Psoas muscle (tissue), 8 donors: Measurements from ENCODE around the gene CUX1. TPM values are rescaled to one million over a fixed set of nuclear protein-coding genes. Genes with fewer than 3 reads are reported as not detected.

Source experiments
- ATAC-seq, 4 donors: fragments of 200-7000 bp; cut with Tn5 transposase; one replicate each; pipeline ENCODE4 v1.9.1; 2020; ENCODE audit warnings: moderate library complexity in 3 of 4, mild to moderate bottlenecking in 2 of 4
- DNase-seq, 2 donors: peaks; one replicate each; pipeline ENCODE4 v3.0.0-alpha.2; 2020
- H3K27ac ChIP-seq: fragments of 200-600 bp; one replicate; pipeline ENCODE4 v1.8.0; 2022
- H3K27me3 ChIP-seq, 3 donors: fragments of 200-600 bp in 1 of 3; one replicate each; pipeline versions ENCODE4 v1.6.1 to v1.8.0; 2013 to 2022; ENCODE audit warnings: low read length in 2 of 3, mild to moderate bottlenecking in 2 of 3, moderate library complexity in 1 of 3; ENCODE audit not compliant: insufficient read depth in 3 of 3
- H3K36me3 ChIP-seq, 2 donors: fragments of 200-600 bp in 1 of 2; one replicate each; pipeline versions ENCODE4 v1.6.1 to v1.8.0; 2013 to 2022; ENCODE audit warnings: low read depth in 1 of 2, mild to moderate bottlenecking in 1 of 2, moderate library complexity in 1 of 2; ENCODE audit not compliant: insufficient read depth in 1 of 2
- H3K4me1 ChIP-seq: fragments of 200-600 bp; one replicate; pipeline ENCODE4 v1.8.0; 2022
- H3K4me3 ChIP-seq: fragments of 200-600 bp; one replicate; pipeline ENCODE4 v1.8.0; 2022; ENCODE audit warnings: mild to moderate bottlenecking
- H3K9me3 ChIP-seq: fragments of 200-600 bp; one replicate; pipeline ENCODE4 v1.8.0; 2022
- CTCF ChIP-seq: fragments of 200-600 bp; IDR thresholded peaks from one replicate; pipeline ENCODE4 v1.8.0; 2022; ENCODE audit warnings: antibody characterized with exemption
- WGBS, 3 donors: extraction: QIAGEN DNeasy Blood & Tissue Kit; methylation state at CpG; one replicate each; pipeline versions ENCODE4 v1.1.6 to v1.1.7; 2013; 5-methylcytosine and 5-hydroxymethylcytosine counted together
- intact Hi-C, 2 donors: fragments of 100-400 bp; cut with DNase I; formaldehyde crosslinking; loops; one replicate each; pipeline versions ENCODE4 v1.11.0 to v1.14.2; 2022
- polyA plus RNA-seq, 3 donors: library from polyadenylated mRNA; stranded (reverse); fragments of 200-250 nt; gene quantifications; one replicate each; pipeline ENCODE4 v1.2.3, GENCODE V29; 2013
- total RNA-seq, 4 donors: library from RNA; stranded (reverse); fragmentation: NEBNext Ultra II Directional in 2 of 4; extraction: Animal tissue kit (Norgen Biotek cat#: 25700) in 2 of 4; gene quantifications; one replicate each; pipeline versions ENCODE4 v1.2.1 to v1.2.4, GENCODE V29; 2021 to 2023
- donor health status: healthy with polysubstance abuse.
- donor health status: DM: no; HTN: no; CAD: no; lungs with moderate emphysema.
- donor health status: Bipolar disorder and iron deficiency.
- donor health status: healthy.
- donor health status: DM: yes; HTN: yes; CAD: no.
- donor health status: DM: no; HTN: no; CAD: no.
- donor health status: DM: no; HTN: no; CAD: no.
- donor health status: DM: yes; HTN: yes; CAD: no.

Gene CUX1
- total and polyA plus RNA-seq, 7 donors, result 12.5 to 95.6 (median 72.4) TPM

- H3K4me3 ChIP-seq, result no peak overlapping the region
- H3K4me1 ChIP-seq, result no peaks in the 10 kb centered on the region
- no peaks in the 10 kb centered on the region for H3K9me3 ChIP-seq
- peaks cover 0 to 63% of the 10 kb centered on the region in 2 donors for H3K36me3 ChIP-seq
- DNase-seq (no peak), ATAC-seq (no peak)
- H3K27me3 ChIP-seq, result no peaks in the 10 kb centered on the region
- H3K27ac ChIP-seq, result no peak overlapping the region
- intact Hi-C loops, result no loop called here
- TF ChIP-seq CTCF, result no peak
- WGBS, 3 donors, result 88 to 96% (median 95%) methylated on average over 7 of the region's 7 CpGs
Observed at GRCh38 chr7:102115181-102115580, 297.8 kb downstream of the CUX1 start.

DNA sequence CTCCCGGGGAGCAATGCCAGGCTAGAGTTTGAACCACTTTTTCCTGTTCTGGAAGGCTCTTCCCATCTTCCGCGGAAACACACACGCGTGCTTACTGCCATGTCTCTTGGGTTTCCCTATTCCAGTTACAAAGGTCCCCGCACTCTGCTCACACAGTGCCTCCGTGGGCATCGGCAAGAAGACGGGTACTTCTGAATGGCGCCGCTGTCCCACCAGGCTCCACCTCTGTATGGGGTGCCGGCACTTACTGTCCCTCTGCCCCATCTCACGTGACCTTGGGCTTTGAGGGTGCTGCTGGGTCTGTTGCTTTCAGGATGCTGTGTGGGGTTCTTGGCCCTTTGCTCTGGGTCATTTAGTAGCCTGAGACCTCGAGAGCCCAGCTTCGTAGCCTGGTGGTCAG lies 298.5 kb downstream of the CUX1 start:
- intact Hi-C loops, result no loop called here
- WGBS, 3 donors, result 95 to 96% (median 96%) methylated on average over 15 of the region's 15 CpGs
- H3K36me3 ChIP-seq, result peaks cover 0 to 59% of the 10 kb centered on the region in 2 donors
- H3K9me3 ChIP-seq, result no peaks in the 10 kb centered on the region
- H3K4me3 ChIP-seq, result no peak overlapping the region
- no peaks in the 10 kb centered on the region for H3K4me1 ChIP-seq
- H3K27ac ChIP-seq, result no peak overlapping the region
- no peak for TF ChIP-seq CTCF
- no peak for DNase-seq
- no peaks in the 10 kb centered on the region for H3K27me3 ChIP-seq
- no peak for ATAC-seq

- 76 to 88% (median 88%) methylated on average over 6 of the region's 6 CpGs for WGBS, 3 donors
- H3K27ac ChIP-seq, result no peak overlapping the region
- no peak for TF ChIP-seq CTCF
- peaks cover 0 to 49% of the 10 kb centered on the region in 2 donors for H3K36me3 ChIP-seq
- H3K4me1 ChIP-seq, result no peaks in the 10 kb centered on the region
- H3K4me3 ChIP-seq, result no peak overlapping the region
- no peak for DNase-seq
- no peaks in the 10 kb centered on the region for H3K9me3 ChIP-seq
- intact Hi-C loops, result no loop called here
- H3K27me3 ChIP-seq, result no peaks in the 10 kb centered on the region
- no peak for ATAC-seq
Observed at GRCh38 chr7:102117743-102118142, 300.3 kb downstream of the CUX1 start.

- H3K36me3 ChIP-seq, result peaks cover 0 to 37% of the 10 kb centered on the region in 2 donors
- ATAC-seq (no peak), DNase-seq (no peak)
- intact Hi-C loops, result no loop called here
- WGBS, 3 donors, result 59 to 70% (median 67%) methylated on average over 14 of the region's 14 CpGs
- no peak for TF ChIP-seq CTCF
- no peaks in the 10 kb centered on the region for H3K4me1 ChIP-seq
- no peaks in the 10 kb centered on the region for H3K9me3 ChIP-seq
- no peaks in the 10 kb centered on the region for H3K27me3 ChIP-seq
- no peak overlapping the region for H3K27ac ChIP-seq
- no peak overlapping the region for H3K4me3 ChIP-seq
Observed at GRCh38 chr7:102119213-102119651, 301.8 kb downstream of the CUX1 start.

GRCh38 chr7:102119925-102120324 lies 302.5 kb downstream of the CUX1 start:
- DNase-seq, result no peak
- Histone ChIP-seq H3K27me3 (no peaks in the 10 kb centered on the region), H3K4me3 (no peak overlapping the region), H3K27ac (no peak overlapping the region), H3K4me1 (no peaks in the 10 kb centered on the region), H3K9me3 (no peaks in the 10 kb centered on the region), H3K36me3 (peaks cover 0 to 36% of the 10 kb centered on the region in 2 donors)
- no peak for TF ChIP-seq CTCF
- WGBS, 3 donors, result 81 to 90% (median 85%) methylated on average over 7 of the region's 7 CpGs
- no peak for ATAC-seq
- intact Hi-C loops, result no loop called here
